Measurements from ENCODE around the gene N4BP2L2. TPM values are rescaled to one million over a fixed set of nuclear protein-coding genes. Genes with fewer than 3 reads are reported as not detected.

The N4BP2L2 gene
- total RNA-seq, 1 experiment from 2014 or later, result 92.7 TPM

- intact Hi-C loops (cut with micrococcal nuclease), result loop anchor here (1.0 to 5.0 kb wide), 5 partner anchors 53 to 1136 kb away; no protein-coding TSS in a partner anchor
- Histone ChIP-seq H3K9ac (ENCODE audit: low read length) (peak within 1 kb of the TSS; percentile 74), H3K9me3 (ENCODE audit: control insufficient read depth in 1 of 2, insufficient read depth in 1 of 2, low read depth in 1 of 2, low read length in 2 of 2) (no peaks in the 10 kb centered on the region), H3K4me2 (ENCODE audit: low read length) (peak within 1 kb of the TSS; percentile 95), H3K4me3 (replicated peaks in 1 of 2; ENCODE audit: low read depth in 1 of 2, low read length in 2 of 2) (peak within 1 kb of the TSS; percentile 85 to 89), H3K27ac (ENCODE audit: low read depth, low read length) (peak within 1 kb of the TSS; percentile 79), H3K9me2 (ENCODE audit: insufficient read depth) (no peaks in the 10 kb centered on the region), H3K4me1 (ENCODE audit: control insufficient read depth in 1 of 2, insufficient read depth in 2 of 2, low read length in 2 of 2) (peaks cover 9 to 18% of the 10 kb centered on the region in 2 experiments), H3K36me3 (ENCODE audit: control insufficient read depth in 1 of 2, insufficient read depth in 2 of 2, low read length in 2 of 2) (no peaks in the 10 kb centered on the region; a peak in 1 of 4 replicates), H2AFZ (ENCODE audit: low read depth, low read length, poor library complexity, severe bottlenecking) (peak within 1 kb of the TSS; percentile 71), H3K27me3 (ENCODE audit: insufficient read depth, low read length) (no peaks in the 10 kb centered on the region), H3K79me2 (ENCODE audit: insufficient read depth, low read length) (peaks cover 42% of the 10 kb centered on the region), H4K20me1 (ENCODE audit: insufficient read depth) (no peaks in the 10 kb centered on the region; the same call in none of the 2 replicates)
- ChIA-PET RAD21 (ENCODE audit: low non-redundant PET in 1 of 2, low total read pairs in 2 of 2, uncharacterized antibody in 2 of 2, unreplicated experiment in 2 of 2) (no interaction called here), POLR2A (interaction anchor here (0.9 kb wide), 1 partner anchor 48 kb away, joined by 3 read pairs; the partner anchor contains the start of gene N4BP2L2), CTCF (interaction anchor here (0.6 to 1.2 kb wide), 16 partner anchors 9 to 957 kb away, joined by 3 to 11 read pairs (median 4); partner anchors contain the start of gene N4BP2L2)
- BruUV-seq (replicated peaks), result no TSS peak
- peak; percentile 90 for ATAC-seq
- peak; percentile 81 for DNase-seq (ENCODE audit: low read depth, low spot score)
- no peak for TF ChIP-seq ZNF274 (IDR thresholded peaks at IDR 0.05; ENCODE audit: low read depth, low read length)
- TF ChIP-seq FOSL1 (IDR thresholded peaks at IDR 0.05; ENCODE audit: low read depth), result no peak
- peak; percentile 46 to 78 (median 75) for TF ChIP-seq CTCF (IDR thresholded peaks at IDR 0.05 in 2 of 3, conservative IDR thresholded peaks at IDR 0.05 in 1 of 3; ENCODE audit: borderline replicate concordance in 1 of 3, insufficient read depth in 1 of 3, low read depth in 2 of 3, low read length in 2 of 3)
- TF ChIP-seq TCF7L2 (IDR thresholded peaks at IDR 0.05; ENCODE audit: borderline replicate concordance, extremely low read depth, insufficient read depth, insufficient read length), result peak; percentile 29
- TF ChIP-seq, protein P1, sequence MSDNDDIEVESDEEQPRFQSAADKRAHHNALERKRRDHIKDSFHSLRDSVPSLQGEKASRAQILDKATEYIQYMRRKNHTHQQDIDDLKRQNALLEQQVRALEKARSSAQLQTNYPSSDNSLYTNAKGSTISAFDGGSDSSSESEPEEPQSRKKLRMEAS (IDR thresholded peaks at IDR 0.05), result peak; percentile 43; the same call in 1 of the 2 replicates
- no peak for TF ChIP-seq EZH2phosphoT487 (IDR thresholded peaks at IDR 0.05; ENCODE audit: borderline replicate concordance)
- TF ChIP-seq POLR2AphosphoS5 (IDR thresholded peaks at IDR 0.05; ENCODE audit: low read depth, low read length), result peak; percentile 61
- TF ChIP-seq JUND (IDR thresholded peaks at IDR 0.05), result no peak
- TF ChIP-seq ELF1 (IDR thresholded peaks at IDR 0.05; ENCODE audit: borderline replicate concordance, low read depth), result no peak
- no peak; the same call in 1 of the 2 replicates for TF ChIP-seq SIN3A (IDR thresholded peaks at IDR 0.05; ENCODE audit: low read depth)
- no peak; the same call in 1 of the 2 replicates for TF ChIP-seq CBX3 (IDR thresholded peaks at IDR 0.05; ENCODE audit: low read depth)
- TF ChIP-seq, protein P2, sequence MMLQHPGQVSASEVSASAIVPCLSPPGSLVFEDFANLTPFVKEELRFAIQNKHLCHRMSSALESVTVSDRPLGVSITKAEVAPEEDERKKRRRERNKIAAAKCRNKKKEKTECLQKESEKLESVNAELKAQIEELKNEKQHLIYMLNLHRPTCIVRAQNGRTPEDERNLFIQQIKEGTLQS (IDR thresholded peaks at IDR 0.05), result no peak
- peak; percentile 86 for TF ChIP-seq RAD21 (IDR thresholded peaks at IDR 0.05; ENCODE audit: low read depth)
- TF ChIP-seq REST (IDR thresholded peaks at IDR 0.05; ENCODE audit: low read depth), result no peak
- peak; percentile 20 for TF ChIP-seq POLR2A (IDR thresholded peaks at IDR 0.05; ENCODE audit: borderline replicate concordance, extremely low read depth, insufficient read depth, insufficient read length)
- TF ChIP-seq ZBTB33 (IDR thresholded peaks at IDR 0.05; ENCODE audit: extremely low read depth, insufficient replicate concordance, low read length), result no peak
- peak; percentile 25; the same call in 1 of the 2 replicates for TF ChIP-seq SP1 (IDR thresholded peaks at IDR 0.05; ENCODE audit: low read depth)
- TF ChIP-seq EGR1 (IDR thresholded peaks at IDR 0.05; ENCODE audit: low read depth), result no peak
Measured at GRCh38 chr13:32586080-32586900, 47.7 kb upstream of the N4BP2L2 start, which contains the start of gene PDS5B. Gene PDS5B (plus strand): TSS chr13:32586452. CDS start chr13:32648773, 62,321 bp downstream.

All from HCT116 (cell line).